Adrenal gland (tissue), 5 donors: ENCODE measurements around the gene AOPEP.

Source experiments
- POLR2A ChIP-seq, 2 donors: fragments of 450-650 bp; IDR thresholded peaks; one replicate each; pipeline ENCODE4 v1.6.1; 2017; ENCODE audit warnings: antibody characterized with exemption in 2 of 2, mild to moderate bottlenecking in 2 of 2, moderate library complexity in 1 of 2
- TF ChIP-seq, protein P1 (sequence below), 6 experiments: fragments of 450-650 bp in 4 of 6; fragments of 200-600 bp in 2 of 6; sonication (generic) in 1 of 6; IDR thresholded peaks; 1 replicate in 5 of 6; 2 replicates in 1 of 6; pipeline versions ENCODE4 v1.5.1 to v1.8.0; 2016 to 2021; ENCODE audit warnings: antibody characterized with exemption in 6 of 6, mild to moderate bottlenecking in 2 of 6, moderate library complexity in 1 of 6
- donor health status: DM: no; HTN: no; CAD: no.

DNA sequence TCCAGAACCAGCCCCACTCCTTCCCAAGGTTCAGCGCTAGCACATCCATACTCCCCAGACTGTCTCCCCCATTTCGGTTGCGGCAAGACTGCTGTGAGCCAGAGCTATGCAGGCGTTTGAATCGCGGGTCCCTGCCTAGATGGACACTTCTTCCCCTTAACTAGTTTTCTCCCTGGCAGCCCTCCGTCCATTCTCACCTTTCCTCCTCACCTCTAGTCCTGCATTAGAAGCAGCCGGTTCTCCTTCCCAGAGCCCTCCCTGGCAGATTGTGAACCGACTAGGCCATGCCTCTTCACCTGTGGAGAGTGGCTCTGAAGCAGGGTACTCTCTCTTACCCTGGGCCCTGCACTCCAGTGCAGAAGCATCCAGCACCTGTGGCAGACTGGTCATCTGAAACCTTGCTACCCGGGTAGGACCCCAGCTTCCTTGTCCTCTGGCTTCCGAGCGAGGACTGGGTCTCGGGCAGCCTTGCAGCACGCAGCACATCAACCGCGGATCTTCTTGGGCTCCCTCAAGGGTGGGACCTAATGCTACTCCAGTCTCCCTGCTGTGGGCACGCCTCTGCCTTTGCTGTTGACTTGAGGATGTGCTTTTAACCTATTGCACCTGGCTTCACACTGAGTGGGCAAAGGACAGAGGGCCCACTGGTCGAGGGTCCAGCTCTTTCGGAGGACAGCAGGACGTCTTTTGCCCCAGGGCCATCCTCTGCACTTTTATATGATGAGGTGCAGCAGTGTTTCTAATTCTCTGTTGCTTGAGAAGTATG lies 183.6 kb downstream of the AOPEP start:
- TF ChIP-seq, protein P1, sequence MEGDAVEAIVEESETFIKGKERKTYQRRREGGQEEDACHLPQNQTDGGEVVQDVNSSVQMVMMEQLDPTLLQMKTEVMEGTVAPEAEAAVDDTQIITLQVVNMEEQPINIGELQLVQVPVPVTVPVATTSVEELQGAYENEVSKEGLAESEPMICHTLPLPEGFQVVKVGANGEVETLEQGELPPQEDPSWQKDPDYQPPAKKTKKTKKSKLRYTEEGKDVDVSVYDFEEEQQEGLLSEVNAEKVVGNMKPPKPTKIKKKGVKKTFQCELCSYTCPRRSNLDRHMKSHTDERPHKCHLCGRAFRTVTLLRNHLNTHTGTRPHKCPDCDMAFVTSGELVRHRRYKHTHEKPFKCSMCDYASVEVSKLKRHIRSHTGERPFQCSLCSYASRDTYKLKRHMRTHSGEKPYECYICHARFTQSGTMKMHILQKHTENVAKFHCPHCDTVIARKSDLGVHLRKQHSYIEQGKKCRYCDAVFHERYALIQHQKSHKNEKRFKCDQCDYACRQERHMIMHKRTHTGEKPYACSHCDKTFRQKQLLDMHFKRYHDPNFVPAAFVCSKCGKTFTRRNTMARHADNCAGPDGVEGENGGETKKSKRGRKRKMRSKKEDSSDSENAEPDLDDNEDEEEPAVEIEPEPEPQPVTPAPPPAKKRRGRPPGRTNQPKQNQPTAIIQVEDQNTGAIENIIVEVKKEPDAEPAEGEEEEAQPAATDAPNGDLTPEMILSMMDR (IDR thresholded peaks at IDR 0.05): no peak
- no peak for TF ChIP-seq POLR2A (IDR thresholded peaks at IDR 0.05)
